Middle frontal gyrus (tissue), 1 donor: ENCODE measurements around the gene PMCH.
"Not testable (repeated sequence)": the region's sequence is repeated elsewhere in the genome, so short reads cannot be mapped to it uniquely, and the experiment has no call there.

Experiments
- DNase-seq: peaks from one replicate; pipeline ENCODE4 v3.0.0-alpha.2; 2015; ENCODE audit warnings: low spot score; ENCODE audit errors: extremely low spot score

PMCH gene

GRCh38 chr12:102197789-102198188, at the start of gene PMCH:
Gene PMCH, minus strand, starts transcription at chr12:102197833. Its CDS starts 63 bp downstream, at chr12:102197770.
- no peak for DNase-seq

GRCh38 chr12:102240859-102241258, 43.2 kb upstream of the PMCH start:
- DNase-seq, result not testable (repeated sequence)

GRCh38 chr12:102234599-102234998, 37.0 kb upstream of the PMCH start:
- no peak for DNase-seq

GRCh38 chr12:102232446-102232845, 34.8 kb upstream of the PMCH start:
- DNase-seq, result no peak

GRCh38 chr12:102232036-102232435, 34.4 kb upstream of the PMCH start:
- no peak for DNase-seq

GRCh38 chr12:102227954-102228353, 30.3 kb upstream of the PMCH start:
- no peak for DNase-seq

GRCh38 chr12:102220736-102221135, 23.1 kb upstream of the PMCH start:
- no peak for DNase-seq

- DNase-seq, result no peak
Observed at GRCh38 chr12:102215992-102216691, 18.5 kb upstream of the PMCH start.

GRCh38 chr12:102204025-102204424, 6.4 kb upstream of the PMCH start:
- DNase-seq, result no peak

GRCh38 chr12:102202556-102202955, 4.9 kb upstream of the PMCH start:
- no peak for DNase-seq

- DNase-seq, result no peak
Observed at GRCh38 chr12:102201436-102202061, 3.9 kb upstream of the PMCH start.

GRCh38 chr12:102195826-102196225, 1.8 kb downstream of the PMCH start:
- DNase-seq, result no peak

GRCh38 chr12:102182635-102183034, 15.0 kb downstream of the PMCH start:
- no peak for DNase-seq

- no peak for DNase-seq
Observed at GRCh38 chr12:102174761-102175160, 22.9 kb downstream of the PMCH start.

- no peak for DNase-seq
Observed at GRCh38 chr12:102174117-102174516, 23.5 kb downstream of the PMCH start.

- DNase-seq, result no peak
Observed at GRCh38 chr12:102172436-102172835, 25.2 kb downstream of the PMCH start.

- no peak for DNase-seq
Observed at GRCh38 chr12:102171951-102172350, 25.7 kb downstream of the PMCH start.

GRCh38 chr12:102169922-102170621, 27.6 kb downstream of the PMCH start:
- no peak for DNase-seq

GRCh38 chr12:102167821-102168604, 29.6 kb downstream of the PMCH start:
- DNase-seq, result no peak

GRCh38 chr12:102163383-102163782, 34.2 kb downstream of the PMCH start:
- DNase-seq, result no peak

GRCh38 chr12:102155206-102155605, 42.4 kb downstream of the PMCH start:
- not testable (repeated sequence) for DNase-seq
